GM19463 (cell line): ENCODE measurements around the gene METTL14.

Experiments used
- ATAC-seq: cut with Tn5 transposase; IDR thresholded peaks from one replicate; pipeline ENCODE4 v1.9.1; 2021; ENCODE audit warnings: mild to moderate bottlenecking, moderate library complexity; ENCODE audit not compliant: unreplicated experiment

METTL14 gene

GRCh38 chr4:118756958-118757357, 71.8 kb downstream of the METTL14 start:
- ATAC-seq = no peak

DNA sequence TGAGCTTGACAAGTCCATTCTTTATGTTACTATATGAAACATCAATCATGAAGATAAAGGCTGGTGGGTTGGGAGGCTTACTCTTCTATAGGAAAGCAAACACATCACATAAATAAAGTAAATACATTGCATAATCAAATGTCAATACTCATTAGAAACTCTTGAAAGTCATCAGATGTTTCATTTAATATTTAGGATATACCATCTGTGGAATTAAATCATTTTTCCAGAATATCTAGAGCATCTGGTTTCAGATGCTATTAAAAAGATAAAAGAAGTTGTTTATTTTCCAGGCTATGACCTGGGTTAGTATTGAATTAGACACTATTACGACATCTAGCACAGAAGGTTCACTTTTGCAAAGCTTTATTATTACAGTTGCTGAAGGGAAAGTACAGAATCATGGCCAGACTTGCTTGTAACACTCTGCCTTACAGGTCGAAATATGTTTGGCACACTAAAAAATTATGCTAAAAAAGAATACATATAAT, 72.6 kb downstream of the METTL14 start:
- no peak for ATAC-seq

DNA sequence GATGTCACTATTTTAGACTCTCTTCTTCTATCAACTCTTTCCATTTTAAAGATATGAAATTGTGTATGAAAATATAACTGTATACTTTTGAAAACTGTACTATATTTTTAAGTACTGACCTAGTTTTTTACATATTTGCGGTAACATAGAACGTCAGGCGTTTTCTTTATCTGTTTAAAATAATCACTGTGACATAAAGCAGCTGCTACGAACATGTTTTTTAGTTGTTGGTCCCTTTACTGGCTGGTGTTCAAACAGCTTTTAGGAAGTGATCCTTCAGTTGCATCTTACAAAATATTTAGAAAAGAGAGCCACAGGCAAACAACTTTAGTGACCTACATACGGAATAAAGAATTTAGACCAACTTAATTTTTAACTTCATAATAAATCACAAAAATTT, 73.1 kb downstream of the METTL14 start:
- no peak for ATAC-seq

DNA sequence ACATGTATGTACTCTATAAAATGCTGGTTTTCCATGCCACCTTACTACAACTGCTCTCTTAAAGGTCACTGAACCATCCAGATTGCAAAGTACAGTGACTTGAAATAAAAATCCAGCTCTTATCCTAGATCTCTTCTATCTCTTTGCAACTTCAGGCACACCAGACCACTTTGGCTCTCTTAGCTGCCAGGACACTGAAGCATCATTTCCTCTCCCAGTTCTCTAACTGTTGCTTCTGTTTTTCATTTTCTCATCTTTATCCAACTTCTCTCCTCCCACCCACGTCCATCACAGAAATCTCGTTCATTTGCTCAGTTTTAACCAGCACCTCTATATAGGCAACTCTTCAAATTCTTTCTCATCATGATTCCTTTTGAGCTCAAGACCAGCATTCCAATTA, 74.3 kb downstream of the METTL14 start:
- ATAC-seq = no peak

DNA sequence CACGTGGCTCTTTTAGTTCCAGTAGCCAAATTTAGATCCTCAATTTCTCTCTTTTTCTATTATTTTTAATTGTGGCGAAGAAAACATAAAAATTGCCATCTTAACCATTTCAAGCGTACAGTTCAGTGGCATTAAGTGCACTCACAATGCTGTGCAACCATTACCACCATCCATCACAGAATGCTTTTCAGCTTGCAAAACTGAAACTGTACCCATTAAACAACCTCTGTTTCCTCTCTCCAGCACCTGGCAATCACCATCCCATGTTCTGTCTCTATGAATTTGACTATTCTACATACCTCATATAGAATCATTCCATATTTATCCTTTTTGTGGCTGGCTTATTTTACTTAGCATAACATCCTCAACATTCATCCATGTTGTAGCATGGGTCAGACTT, 74.9 kb downstream of the METTL14 start:
- ATAC-seq = peak; percentile 50

- ATAC-seq = peak; percentile 94
Observed at GRCh38 chr4:118760493-118760892, 75.3 kb downstream of the METTL14 start.

GRCh38 chr4:118761397-118762016, 76.3 kb downstream of the METTL14 start:
- no peak for ATAC-seq

DNA sequence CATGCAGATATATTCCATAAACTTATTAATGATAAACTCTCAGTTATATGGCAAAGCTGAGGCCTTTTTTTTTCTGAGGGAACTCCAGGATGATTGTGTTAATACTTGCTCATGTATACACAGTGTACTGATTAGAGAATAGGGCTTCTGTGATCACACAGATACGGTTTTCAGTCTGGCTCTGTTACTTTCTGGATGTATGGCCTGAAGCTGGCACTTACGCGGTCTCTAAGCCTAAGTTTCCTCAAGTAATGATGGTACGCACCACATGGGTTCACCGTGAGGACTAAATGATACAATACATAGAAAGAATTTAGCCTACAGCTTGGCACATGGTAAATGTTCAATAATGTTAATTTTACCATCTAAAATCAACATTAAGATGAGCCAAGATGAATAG, 77.0 kb downstream of the METTL14 start:
- ATAC-seq = no peak

DNA sequence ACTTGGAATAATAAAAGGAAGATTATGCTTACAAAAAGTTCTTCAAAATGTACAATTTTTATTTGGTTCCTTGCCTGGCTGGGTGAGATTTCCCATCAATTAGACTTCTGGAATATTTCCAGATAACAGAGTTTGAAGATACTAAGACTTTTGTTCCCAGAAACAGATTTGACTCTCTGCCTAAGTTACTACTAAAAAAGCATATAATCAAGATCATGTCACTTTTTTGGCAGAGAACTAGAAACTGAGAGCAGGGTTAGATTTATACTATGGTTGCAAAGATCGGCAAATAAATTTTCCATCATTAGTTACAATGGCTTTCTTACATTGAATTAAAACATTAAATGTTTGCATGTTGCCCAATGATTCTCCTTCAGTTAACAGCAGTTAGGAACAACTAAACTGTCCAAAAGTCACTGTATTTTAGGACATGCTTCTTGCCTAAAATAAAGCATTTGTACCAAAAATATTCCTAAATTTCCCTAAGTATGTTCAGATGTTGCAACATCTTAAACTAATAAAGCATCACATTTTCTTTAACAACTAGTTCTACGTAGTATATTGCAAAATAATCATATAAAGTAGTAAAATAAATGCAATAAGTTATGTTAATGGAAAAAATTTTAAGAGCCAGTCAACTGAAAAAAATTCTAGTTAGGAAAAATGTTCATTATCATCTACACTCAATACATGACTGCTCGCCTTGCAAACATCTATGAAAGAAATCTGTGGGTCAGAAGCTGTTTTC, 77.7 kb downstream of the METTL14 start:
- ATAC-seq = no peak
